ENCODE data around the gene TXNDC12.

TXNDC12 gene

GRCh38 chr1:52045236-52045635 is 9.8 kb downstream of the TXNDC12 start:
- TF ChIP-seq CTCF (IDR thresholded peaks at IDR 0.05; ENCODE audit: extremely low read depth, insufficient read depth, missing control alignments): no peak
- DNase-seq (ENCODE audit: low spot score): no peak
- in situ Hi-C loops (cut with MboI; ENCODE audit: low pct_unique_long_range_greater_than_20kb, low sequenced_read_pairs, unreplicated experiment): no loop called here

- no peak for DNase-seq (ENCODE audit: low spot score)
- no peak for TF ChIP-seq CTCF (IDR thresholded peaks at IDR 0.05; ENCODE audit: extremely low read depth, insufficient read depth, missing control alignments)
- in situ Hi-C loops (cut with MboI; ENCODE audit: low pct_unique_long_range_greater_than_20kb, low sequenced_read_pairs, unreplicated experiment): no loop called here
Measured at GRCh38 chr1:52041551-52042185, 13.3 kb downstream of the TXNDC12 start.

GRCh38 chr1:52037909-52038308 is 17.1 kb downstream of the TXNDC12 start:
- no peak for DNase-seq (ENCODE audit: low spot score)
- no peak for TF ChIP-seq CTCF (IDR thresholded peaks at IDR 0.05; ENCODE audit: extremely low read depth, insufficient read depth, missing control alignments)
- in situ Hi-C loops (cut with MboI; ENCODE audit: low pct_unique_long_range_greater_than_20kb, low sequenced_read_pairs, unreplicated experiment): no loop called here

GRCh38 chr1:52037402-52037814 is 17.6 kb downstream of the TXNDC12 start:
- no peak for DNase-seq (ENCODE audit: low spot score)
- in situ Hi-C loops (cut with MboI; ENCODE audit: low pct_unique_long_range_greater_than_20kb, low sequenced_read_pairs, unreplicated experiment): no loop called here
- no peak for TF ChIP-seq CTCF (IDR thresholded peaks at IDR 0.05; ENCODE audit: extremely low read depth, insufficient read depth, missing control alignments)

- TF ChIP-seq CTCF (IDR thresholded peaks at IDR 0.05; ENCODE audit: extremely low read depth, insufficient read depth, missing control alignments): no peak
- DNase-seq (ENCODE audit: low spot score): no peak
- in situ Hi-C loops (cut with MboI; ENCODE audit: low pct_unique_long_range_greater_than_20kb, low sequenced_read_pairs, unreplicated experiment): no loop called here
Measured at GRCh38 chr1:52034050-52034384, 21.0 kb downstream of the TXNDC12 start.

GRCh38 chr1:52033190-52034049 is 21.6 kb downstream of the TXNDC12 start, which contains the start of gene KTI12:
Gene KTI12, minus strand, starts transcription at chr1:52033810. Its CDS starts 49 bp downstream, at chr1:52033761.
- no peak for TF ChIP-seq CTCF (IDR thresholded peaks at IDR 0.05; ENCODE audit: extremely low read depth, insufficient read depth, missing control alignments)
- peak; percentile 91 for DNase-seq (ENCODE audit: low spot score)
- in situ Hi-C loops (cut with MboI; ENCODE audit: low pct_unique_long_range_greater_than_20kb, low sequenced_read_pairs, unreplicated experiment): no loop called here
